Neuronal stem cell (in vitro differentiated cells): ENCODE data around the gene PIK3CD.
A peak's percentile ranks its signal among the peaks of the same experiment; 100 is the strongest.

Experiments
- DNase-seq: peaks from one replicate; pipeline ENCODE4 v3.0.0-alpha.2; 2013; ENCODE audit warnings: low spot score
- H2AFZ ChIP-seq: one replicate; pipeline ENCODE4 v1.6.1; 2013; ENCODE audit warnings: mild to moderate bottlenecking, low read length, inconsistent platforms
- H2AK5ac ChIP-seq: 2 replicates; pipeline ENCODE4 v1.6.1; 2013; ENCODE audit warnings: low read depth, mild to moderate bottlenecking, inconsistent platforms, low read length, moderate library complexity, mixed read lengths
- H2BK120ac ChIP-seq: 2 replicates; pipeline ENCODE4 v1.6.1; 2013; ENCODE audit warnings: low read depth, mild to moderate bottlenecking, inconsistent platforms, low read length, moderate library complexity, mixed read lengths
- H2BK12ac ChIP-seq: one replicate; pipeline ENCODE4 v1.6.1; 2013; ENCODE audit warnings: low read length, inconsistent platforms
- H2BK15ac ChIP-seq: 2 replicates; pipeline ENCODE4 v1.6.1; 2013; ENCODE audit warnings: mild to moderate bottlenecking, low read length, inconsistent platforms, mixed read lengths
- H2BK5ac ChIP-seq: one replicate; pipeline ENCODE4 v1.6.1; 2013; ENCODE audit warnings: inconsistent platforms, mild to moderate bottlenecking, low read length, moderate library complexity
- H3K14ac ChIP-seq: one replicate; pipeline ENCODE4 v1.6.1; 2013; ENCODE audit warnings: low read length, inconsistent platforms
- H3K18ac ChIP-seq: 2 replicates; pipeline ENCODE4 v1.6.1; 2013; ENCODE audit warnings: low read length, inconsistent platforms
- H3K23ac ChIP-seq: 2 replicates; pipeline ENCODE4 v1.6.1; 2013; ENCODE audit warnings: low read depth, mild to moderate bottlenecking, mixed read lengths, low read length, inconsistent platforms; ENCODE audit not compliant: poor library complexity
- H3K27ac ChIP-seq: replicated peaks from 3 replicates; pipeline ENCODE4 v1.5.1; 2013; ENCODE audit warnings: low read length, inconsistent platforms
- H3K27me3 ChIP-seq, 3 experiments: 2 replicates each; pipeline ENCODE4 v1.6.1; 2013; ENCODE audit warnings: low read length in 3 of 3, mild to moderate bottlenecking in 2 of 3, inconsistent platforms in 1 of 3, low read depth in 1 of 3, mixed read lengths in 1 of 3, moderate library complexity in 1 of 3; ENCODE audit not compliant: control insufficient read depth in 3 of 3, insufficient read depth in 3 of 3
- H3K36me3 ChIP-seq, 2 donors: replicated peaks in 1 of 2; 2 replicates each; pipeline ENCODE4 v1.6.1; 2013; ENCODE audit warnings: low read length in 2 of 2; ENCODE audit not compliant: control insufficient read depth in 2 of 2, insufficient read depth in 2 of 2
- H3K4ac ChIP-seq: 2 replicates; pipeline ENCODE4 v1.6.1; 2013; ENCODE audit warnings: inconsistent platforms, mild to moderate bottlenecking, low read length, moderate library complexity
- H3K4me1 ChIP-seq, 2 donors: 1 replicate in 1 of 2; 2 replicates in 1 of 2; pipeline ENCODE4 v1.6.1; 2013; ENCODE audit warnings: low read length in 2 of 2, low read depth in 1 of 2; ENCODE audit not compliant: control insufficient read depth in 2 of 2, insufficient read depth in 1 of 2
- H3K4me2 ChIP-seq: one replicate; pipeline ENCODE4 v1.6.1; 2013; ENCODE audit warnings: mild to moderate bottlenecking, low read length, inconsistent platforms; ENCODE audit not compliant: insufficient read depth, poor library complexity, severe bottlenecking
- H3K4me3 ChIP-seq, 2 donors: 2 replicates each; pipeline ENCODE4 v1.5.1; 2013; ENCODE audit warnings: low read length in 2 of 2, mild to moderate bottlenecking in 2 of 2, inconsistent platforms in 1 of 2, moderate library complexity in 1 of 2
- H3K79me1 ChIP-seq: one replicate; pipeline ENCODE4 v1.6.1; 2013; ENCODE audit warnings: low read depth, mild to moderate bottlenecking, inconsistent platforms, low read length, moderate library complexity
- H3K9ac ChIP-seq: one replicate; pipeline ENCODE4 v1.6.1; 2013; ENCODE audit warnings: mild to moderate bottlenecking, low read depth, low read length, inconsistent platforms; ENCODE audit not compliant: poor library complexity
- H3K9me3 ChIP-seq, 2 donors: replicated peaks in 1 of 2; 2 replicates each; pipeline versions ENCODE3 to v1.6.1; 2013; ENCODE audit warnings: low read length in 2 of 2, mild to moderate bottlenecking in 2 of 2, inconsistent platforms in 1 of 2, low read depth in 1 of 2, mixed read lengths in 1 of 2, moderate library complexity in 1 of 2; ENCODE audit not compliant: control insufficient read depth in 2 of 2, insufficient read depth in 1 of 2
- H4K8ac ChIP-seq: one replicate; pipeline ENCODE4 v1.6.1; 2013; ENCODE audit warnings: low read depth, mild to moderate bottlenecking, inconsistent platforms, low read length, moderate library complexity
- H4K91ac ChIP-seq: one replicate; pipeline ENCODE4 v1.6.1; 2013; ENCODE audit warnings: low read length, low read depth, mild to moderate bottlenecking, inconsistent platforms; ENCODE audit not compliant: poor library complexity
- WGBS, 2 donors: extraction: QIAGEN DNeasy Blood & Tissue Kit; methylation state at CpG; one replicate each; pipeline ENCODE4 v1.1.7; 2013; ENCODE audit warnings: missing lambda C conversion rate in 2 of 2, mixed read lengths in 1 of 2; ENCODE audit not compliant: insufficient read length in 2 of 2, insufficient replicate concordance in 1 of 2; ENCODE audit errors: extremely low coverage in 2 of 2; 5-methylcytosine and 5-hydroxymethylcytosine counted together

The PIK3CD gene

DNA sequence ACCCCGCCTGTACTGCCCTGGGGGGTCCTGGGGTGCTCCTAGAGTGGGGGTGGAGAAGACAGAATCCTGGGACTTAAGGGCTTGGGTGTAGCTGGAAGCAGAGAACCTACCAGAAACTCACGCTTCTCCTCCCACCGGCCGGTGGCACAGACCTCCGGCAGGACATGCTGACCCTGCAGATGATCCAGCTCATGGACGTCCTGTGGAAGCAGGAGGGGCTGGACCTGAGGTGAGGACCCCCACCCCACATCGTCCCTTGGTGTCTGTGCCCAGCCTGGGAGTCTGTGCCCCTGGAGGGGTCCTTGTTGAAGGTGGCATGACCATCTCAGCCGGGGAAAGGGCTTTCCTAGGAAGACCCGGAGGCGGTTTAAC lies 70.8 kb downstream of the PIK3CD start:
- Histone ChIP-seq H2BK12ac (no peak overlapping the region), H3K9me3 (peaks cover 0 to 2% of the 10 kb centered on the region in 2 donors), H3K27me3 (no peaks in the 10 kb centered on the region), H3K4me3 (no peak overlapping the region), H4K91ac (no peak overlapping the region), H3K79me1 (no peaks in the 10 kb centered on the region), H3K27ac (no peak overlapping the region), H3K23ac (peak overlapping the region; percentile 11), H4K8ac (no peak overlapping the region), H3K4me2 (no peak overlapping the region), H2BK5ac (no peak overlapping the region), H3K9ac (no peak overlapping the region), H2BK15ac (no peak overlapping the region), H2BK120ac (no peak overlapping the region), H3K18ac (no peak overlapping the region), H2AK5ac (peak overlapping the region; percentile 88), H3K4me1 (peaks cover 5% of the 10 kb centered on the region in 2 donors), H3K36me3 (peaks cover 0 to 5% of the 10 kb centered on the region in 2 donors), H3K4ac (no peak overlapping the region), H2AFZ (no peak overlapping the region), H3K14ac (no peak overlapping the region)
- WGBS, 2 donors: no CpG with 5 or more reads among the region's 10 CpGs
- no peak for DNase-seq

GRCh38 chr1:9723068-9723805 lies 71.7 kb downstream of the PIK3CD start:
- no peaks in the 10 kb centered on the region for H3K79me1 ChIP-seq
- H2BK12ac ChIP-seq: no peak overlapping the region
- no peak overlapping the region for H3K27ac ChIP-seq
- no peak overlapping the region for H3K4me3 ChIP-seq
- H3K4ac ChIP-seq: no peak overlapping the region
- no peak overlapping the region for H3K9ac ChIP-seq
- peaks cover under 1 to 9% of the 10 kb centered on the region in 2 donors for H3K36me3 ChIP-seq
- WGBS, 2 donors: no CpG with 5 or more reads among the region's 14 CpGs
- H3K27me3 ChIP-seq: no peaks in the 10 kb centered on the region
- no peak overlapping the region for H2BK120ac ChIP-seq
- H2AK5ac ChIP-seq: no peak overlapping the region
- no peak overlapping the region for H4K8ac ChIP-seq
- DNase-seq: no peak
- no peak overlapping the region for H2BK5ac ChIP-seq
- H2BK15ac ChIP-seq: no peak overlapping the region
- peaks cover 0 to 2% of the 10 kb centered on the region in 2 donors for H3K4me1 ChIP-seq
- peaks cover 0 to 2% of the 10 kb centered on the region in 2 donors for H3K9me3 ChIP-seq
- no peak overlapping the region for H2AFZ ChIP-seq
- H4K91ac ChIP-seq: no peak overlapping the region
- H3K4me2 ChIP-seq: no peak overlapping the region
- no peak overlapping the region for H3K18ac ChIP-seq
- no peak overlapping the region for H3K14ac ChIP-seq
- peak overlapping the region; percentile 11 for H3K23ac ChIP-seq

DNA sequence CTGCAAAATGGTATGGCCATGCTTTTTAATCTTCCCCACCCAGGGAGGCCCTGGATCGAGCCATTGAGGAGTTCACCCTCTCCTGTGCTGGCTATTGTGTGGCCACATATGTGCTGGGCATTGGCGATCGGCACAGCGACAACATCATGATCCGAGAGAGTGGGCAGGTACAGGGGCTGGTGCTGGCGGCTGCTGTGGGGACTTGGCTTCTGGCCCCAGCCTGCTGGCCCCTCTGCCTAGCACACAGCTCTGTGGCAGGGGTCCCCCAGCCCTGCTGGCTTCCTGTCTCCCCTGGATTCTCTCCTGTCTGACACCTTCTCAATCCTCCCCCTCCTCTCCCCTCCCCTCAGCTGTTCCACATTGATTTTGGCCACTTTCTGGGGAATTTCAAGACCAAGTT lies 72.4 kb downstream of the PIK3CD start:
- no peak overlapping the region for H3K14ac ChIP-seq
- peaks cover 0 to 2% of the 10 kb centered on the region in 2 donors for H3K9me3 ChIP-seq
- WGBS, 2 donors: no CpG with 5 or more reads among the region's 6 CpGs
- no peak overlapping the region for H2BK12ac ChIP-seq
- H3K27me3 ChIP-seq: no peaks in the 10 kb centered on the region
- no peak overlapping the region for H2BK5ac ChIP-seq
- H4K91ac ChIP-seq: no peak overlapping the region
- H3K9ac ChIP-seq: no peak overlapping the region
- no peak overlapping the region for H2BK15ac ChIP-seq
- no peak overlapping the region for H3K27ac ChIP-seq
- H3K18ac ChIP-seq: no peak overlapping the region
- no peak overlapping the region for H2AFZ ChIP-seq
- peak overlapping the region; percentile 31 for H2AK5ac ChIP-seq
- no peak overlapping the region for H2BK120ac ChIP-seq
- H3K4ac ChIP-seq: no peak overlapping the region
- peaks cover 1 to 16% of the 10 kb centered on the region in 2 donors for H3K36me3 ChIP-seq
- peaks cover 0 to 2% of the 10 kb centered on the region in 2 donors for H3K4me1 ChIP-seq
- no peak overlapping the region for H3K23ac ChIP-seq
- H4K8ac ChIP-seq: no peak overlapping the region
- H3K4me3 ChIP-seq: no peak overlapping the region
- no peak overlapping the region for H3K4me2 ChIP-seq
- no peaks in the 10 kb centered on the region for H3K79me1 ChIP-seq
- no peak for DNase-seq

GRCh38 chr1:9724706-9725476 lies 73.4 kb downstream of the PIK3CD start:
- no peak overlapping the region for H4K91ac ChIP-seq
- peak overlapping the region; percentile 90 for H4K8ac ChIP-seq
- H3K79me1 ChIP-seq: no peaks in the 10 kb centered on the region
- H3K4me1 ChIP-seq: peaks cover 0 to 2% of the 10 kb centered on the region in 2 donors
- H3K36me3 ChIP-seq: peaks cover 6 to 25% of the 10 kb centered on the region in 2 donors
- no peak overlapping the region for H2BK12ac ChIP-seq
- H2BK120ac ChIP-seq: no peak overlapping the region
- peak overlapping the region; percentile 24 for H2AK5ac ChIP-seq
- peak overlapping the region; percentile 16 for H3K9ac ChIP-seq
- H3K27me3 ChIP-seq: no peaks in the 10 kb centered on the region
- no peak overlapping the region for H3K4me3 ChIP-seq
- DNase-seq: no peak
- H3K23ac ChIP-seq: peak overlapping the region; percentile 16
- H3K27ac ChIP-seq: no peak overlapping the region
- WGBS, 2 donors: no CpG with 5 or more reads among the region's 24 CpGs
- peaks cover 0 to 2% of the 10 kb centered on the region in 2 donors for H3K9me3 ChIP-seq
- H2BK15ac ChIP-seq: peak overlapping the region; percentile 32
- no peak overlapping the region for H2BK5ac ChIP-seq
- H2AFZ ChIP-seq: no peak overlapping the region
- H3K14ac ChIP-seq: peak overlapping the region; percentile 32
- H3K4ac ChIP-seq: no peak overlapping the region
- H3K4me2 ChIP-seq: no peak overlapping the region
- H3K18ac ChIP-seq: peak overlapping the region; percentile 74
